22Rv1 (cell line): ENCODE data around the gene DISC1.

ENCODE experiments used
- H3K27ac ChIP-seq: fragments of 450-650 bp; 2 replicates; pipeline ENCODE4 v1.5.1; 2017
- CTCF ChIP-seq: fragments of 450-650 bp; IDR thresholded peaks from 2 replicates; pipeline ENCODE4 v1.5.1; 2017; ENCODE audit warnings: mild to moderate bottlenecking
- ZFX ChIP-seq: fragments of 450-650 bp; IDR thresholded peaks from 2 replicates; pipeline ENCODE4 v1.6.1; 2017; ENCODE audit warnings: antibody characterized with exemption, borderline replicate concordance

DISC1 gene

GRCh38 chr1:231660198-231660597 lies 33.6 kb downstream of the DISC1 start:
- no peak overlapping the region for H3K27ac ChIP-seq
- TF ChIP-seq ZFX (no peak), CTCF (no peak)

GRCh38 chr1:231663211-231663792 lies 36.7 kb downstream of the DISC1 start:
- H3K27ac ChIP-seq = no peak overlapping the region
- TF ChIP-seq ZFX (no peak), CTCF (no peak)

GRCh38 chr1:231665101-231665500 lies 38.5 kb downstream of the DISC1 start:
- TF ChIP-seq ZFX = no peak
- TF ChIP-seq CTCF = no peak
- no peak overlapping the region for H3K27ac ChIP-seq

GRCh38 chr1:231665726-231666125 lies 39.1 kb downstream of the DISC1 start:
- TF ChIP-seq CTCF = no peak
- no peak for TF ChIP-seq ZFX
- no peak overlapping the region for H3K27ac ChIP-seq

- TF ChIP-seq CTCF (no peak), ZFX (no peak)
- H3K27ac ChIP-seq = no peak overlapping the region
These were observed 39.8 kb downstream of the DISC1 start for GRCh38 chr1:231666220-231666936.

GRCh38 chr1:231666937-231667608 lies 40.5 kb downstream of the DISC1 start:
- TF ChIP-seq CTCF = no peak
- TF ChIP-seq ZFX = no peak
- H3K27ac ChIP-seq = no peak overlapping the region

GRCh38 chr1:231667896-231668506 lies 41.4 kb downstream of the DISC1 start:
- no peak overlapping the region for H3K27ac ChIP-seq
- no peak for TF ChIP-seq ZFX
- no peak for TF ChIP-seq CTCF
